ENCODE results near the gene GNG7. TPM values are rescaled to one million over a fixed set of nuclear protein-coding genes. Genes with fewer than 3 reads are reported as not detected.

The GNG7 gene
- polyA plus RNA-seq, 1 experiment = 0.22 TPM

DNA sequence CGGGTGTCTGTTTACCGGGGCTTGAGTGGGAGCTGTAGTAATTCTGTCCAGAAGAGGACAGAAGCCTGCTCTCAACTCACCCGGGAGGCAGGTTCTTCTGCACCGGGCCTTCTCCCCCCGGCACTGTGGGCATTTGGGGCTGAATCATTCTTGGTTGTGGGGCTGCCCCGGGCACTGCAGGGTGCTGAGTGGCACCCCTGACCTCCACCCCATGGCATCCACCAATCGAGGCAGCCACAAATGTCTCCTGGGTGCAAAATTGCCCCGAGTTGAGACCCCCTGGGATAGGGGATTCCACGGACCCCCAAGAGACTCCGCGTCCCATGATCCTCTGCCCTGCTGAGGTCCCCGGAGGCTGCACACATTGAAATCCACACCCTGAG, 68.8 kb downstream of the GNG7 start:
- ChIA-PET CTCF (interaction anchor here (1.1 to 5.0 kb wide), 4 partner anchors 15 to 158 kb away, joined by 3 to 52 read pairs (median 11); partner anchors contain the start of gene GADD45B), POLR2A (no interaction called here)
- no peaks in the 10 kb centered on the region; the same call in 1 of the 2 replicates for H3K27me3 ChIP-seq (ENCODE audit: control insufficient read depth, insufficient read depth, low read length)
- TF ChIP-seq, protein P1, sequence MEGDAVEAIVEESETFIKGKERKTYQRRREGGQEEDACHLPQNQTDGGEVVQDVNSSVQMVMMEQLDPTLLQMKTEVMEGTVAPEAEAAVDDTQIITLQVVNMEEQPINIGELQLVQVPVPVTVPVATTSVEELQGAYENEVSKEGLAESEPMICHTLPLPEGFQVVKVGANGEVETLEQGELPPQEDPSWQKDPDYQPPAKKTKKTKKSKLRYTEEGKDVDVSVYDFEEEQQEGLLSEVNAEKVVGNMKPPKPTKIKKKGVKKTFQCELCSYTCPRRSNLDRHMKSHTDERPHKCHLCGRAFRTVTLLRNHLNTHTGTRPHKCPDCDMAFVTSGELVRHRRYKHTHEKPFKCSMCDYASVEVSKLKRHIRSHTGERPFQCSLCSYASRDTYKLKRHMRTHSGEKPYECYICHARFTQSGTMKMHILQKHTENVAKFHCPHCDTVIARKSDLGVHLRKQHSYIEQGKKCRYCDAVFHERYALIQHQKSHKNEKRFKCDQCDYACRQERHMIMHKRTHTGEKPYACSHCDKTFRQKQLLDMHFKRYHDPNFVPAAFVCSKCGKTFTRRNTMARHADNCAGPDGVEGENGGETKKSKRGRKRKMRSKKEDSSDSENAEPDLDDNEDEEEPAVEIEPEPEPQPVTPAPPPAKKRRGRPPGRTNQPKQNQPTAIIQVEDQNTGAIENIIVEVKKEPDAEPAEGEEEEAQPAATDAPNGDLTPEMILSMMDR (IDR thresholded peaks at IDR 0.05; ENCODE audit: insufficient read depth, low read depth, low read length) = no peak
- no peaks in the 10 kb centered on the region for H3K36me3 ChIP-seq (ENCODE audit: control insufficient read depth, insufficient read depth, low read length)
- no peak for DNase-seq (ENCODE audit: low read depth)
- H3K4me3 ChIP-seq (ENCODE audit: low read depth, low read length) = no peak overlapping the region

- ChIA-PET CTCF (interaction anchor here (1.1 kb wide), 1 partner anchor 20 kb away, joined by 3 read pairs; no protein-coding TSS in a partner anchor), POLR2A (no interaction called here)
- no peak overlapping the region for H3K4me3 ChIP-seq (ENCODE audit: low read depth, low read length)
- TF ChIP-seq, protein P1 (IDR thresholded peaks at IDR 0.05; ENCODE audit: insufficient read depth, low read depth, low read length) = no peak
- H3K27me3 ChIP-seq (ENCODE audit: control insufficient read depth, insufficient read depth, low read length) = no peaks in the 10 kb centered on the region; the same call in 1 of the 2 replicates
- DNase-seq (ENCODE audit: low read depth) = no peak
- H3K36me3 ChIP-seq (ENCODE audit: control insufficient read depth, insufficient read depth, low read length) = no peaks in the 10 kb centered on the region
These were observed 71.2 kb downstream of the GNG7 start for GRCh38 chr19:2631213-2631821.

DNA sequence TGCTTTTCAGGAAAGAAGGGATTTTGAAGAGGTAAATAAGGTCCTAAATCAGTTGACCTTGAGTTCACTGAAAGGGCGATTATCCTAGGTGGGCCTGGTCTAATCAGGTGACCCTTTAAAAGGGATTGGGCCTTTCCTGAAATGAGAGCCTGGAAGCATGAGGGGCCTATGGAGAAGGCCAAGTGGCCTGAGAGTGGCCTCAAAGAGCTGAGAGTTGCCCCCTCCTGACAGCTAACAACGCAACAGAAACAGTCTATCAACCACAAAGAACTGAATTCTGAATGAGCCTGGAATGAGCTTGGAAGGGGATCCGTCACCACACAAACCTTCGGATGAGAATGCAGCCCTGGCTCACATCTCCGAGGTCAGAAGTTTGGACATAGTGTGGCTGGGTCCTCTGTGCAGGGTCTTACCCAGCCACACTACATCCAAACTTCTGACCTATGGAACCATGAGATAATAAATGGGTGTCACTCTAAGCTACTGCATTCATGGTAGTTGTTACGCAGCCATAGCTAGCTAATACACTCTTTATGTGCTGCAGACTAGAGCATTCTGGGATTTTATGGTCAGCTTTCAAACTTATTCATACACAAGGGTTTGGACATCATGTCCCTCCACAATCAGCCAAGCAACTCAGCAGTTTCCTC, 72.0 kb downstream of the GNG7 start:
- POLR2A ChIA-PET = no interaction called here

GRCh38 chr19:2629491-2630351, 72.8 kb downstream of the GNG7 start:
- TF ChIP-seq, protein P1 (IDR thresholded peaks at IDR 0.05; ENCODE audit: insufficient read depth, low read depth, low read length) = no peak
- H3K4me3 ChIP-seq (ENCODE audit: low read depth, low read length) = no peak overlapping the region
- no peak for DNase-seq (ENCODE audit: low read depth)
- H3K27me3 ChIP-seq (ENCODE audit: control insufficient read depth, insufficient read depth, low read length) = no peaks in the 10 kb centered on the region
- ChIA-PET CTCF (no interaction called here), POLR2A (no interaction called here)
- no peaks in the 10 kb centered on the region for H3K36me3 ChIP-seq (ENCODE audit: control insufficient read depth, insufficient read depth, low read length)

More for the DNA sequence above, 72.0 kb downstream of the GNG7 start:
- H3K36me3 ChIP-seq (ENCODE audit: control insufficient read depth, insufficient read depth, low read length) = no peaks in the 10 kb centered on the region
- no peak for DNase-seq (ENCODE audit: low read depth)
- TF ChIP-seq, protein P1 (IDR thresholded peaks at IDR 0.05; ENCODE audit: insufficient read depth, low read depth, low read length) = no peak
- H3K27me3 ChIP-seq (ENCODE audit: control insufficient read depth, insufficient read depth, low read length) = no peaks in the 10 kb centered on the region; the same call in 1 of the 2 replicates
- no peak overlapping the region for H3K4me3 ChIP-seq (ENCODE audit: low read depth, low read length)
- CTCF ChIA-PET = interaction anchor here (1.1 kb wide), 1 partner anchor 20 kb away, joined by 3 read pairs; no protein-coding TSS in a partner anchor

DNA sequence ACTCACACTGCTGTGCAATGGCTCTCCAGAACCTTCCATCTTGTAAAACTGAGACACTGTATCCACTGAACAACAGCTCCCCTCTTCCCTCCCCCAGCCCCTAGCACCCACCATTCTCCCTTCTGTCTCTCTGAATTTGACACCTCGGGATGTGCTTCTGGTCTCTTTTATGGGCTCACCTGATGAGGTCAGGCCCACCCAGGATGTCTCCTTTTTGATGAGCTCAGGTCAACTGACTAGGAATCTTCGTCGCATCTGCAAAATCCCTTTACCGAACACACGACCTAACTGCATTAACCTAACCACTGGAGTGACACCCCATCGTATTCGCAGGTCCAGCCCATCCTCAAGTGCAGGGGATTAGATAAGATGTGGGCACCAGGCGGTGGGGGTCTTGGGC, 73.9 kb downstream of the GNG7 start:
- TF ChIP-seq, protein P1 (IDR thresholded peaks at IDR 0.05; ENCODE audit: insufficient read depth, low read depth, low read length) = no peak
- H3K4me3 ChIP-seq (ENCODE audit: low read depth, low read length) = no peak overlapping the region
- no peaks in the 10 kb centered on the region for H3K27me3 ChIP-seq (ENCODE audit: control insufficient read depth, insufficient read depth, low read length)
- ChIA-PET POLR2A (no interaction called here), CTCF (interaction anchor here (0.6 to 3.6 kb wide), 5 partner anchors 9 to 155 kb away, joined by 3 to 44 read pairs (median 3); no protein-coding TSS in a partner anchor)
- no peaks in the 10 kb centered on the region for H3K36me3 ChIP-seq (ENCODE audit: control insufficient read depth, insufficient read depth, low read length)
- DNase-seq (ENCODE audit: low read depth) = no peak

Data from BJ (cell line).